GM12878 (cell line): ENCODE measurements around the gene INIP.
"Not testable (repeated sequence)": the region's sequence is repeated elsewhere in the genome, so short reads cannot be mapped to it uniquely, and the experiment has no call there.

Source experiments
- BRCA1 ChIP-seq: IDR thresholded peaks from 2 replicates; pipeline ENCODE4 v1.6.1; 2011; ENCODE audit warnings: low read depth, low read length, improper control_type of control experiment
- CBX3 ChIP-seq: fragments of 200-600 bp; sonication (generic); IDR thresholded peaks from 2 replicates; pipeline ENCODE4 v1.6.1; 2016; ENCODE audit warnings: low read depth, borderline replicate concordance
- EZH2 ChIP-seq: IDR thresholded peaks from 2 replicates; pipeline ENCODE4 v1.6.1; 2012; ENCODE audit warnings: low read depth, mild to moderate bottlenecking, control low read depth, inconsistent platforms, low read length, borderline replicate concordance; ENCODE audit not compliant: control insufficient read depth
- GABPA ChIP-seq: IDR thresholded peaks from 2 replicates; pipeline ENCODE4 v1.6.1; 2014; ENCODE audit warnings: antibody characterized with exemption, low read depth, mild to moderate bottlenecking, inconsistent platforms
- POLR2A ChIP-seq: IDR thresholded peaks from 2 replicates; pipeline ENCODE4 v1.6.1; 2011; ENCODE audit warnings: low read depth, mild to moderate bottlenecking, low read length
- SRF ChIP-seq, 2 experiments: IDR thresholded peaks; 2 replicates each; pipeline ENCODE4 v1.6.1; 2011; ENCODE audit warnings: low read depth in 2 of 2, low read length in 2 of 2, mild to moderate bottlenecking in 1 of 2, moderate library complexity in 1 of 2
- YBX1 ChIP-seq: fragments of 450-650 bp; IDR thresholded peaks from 2 replicates; pipeline ENCODE4 v1.6.1; 2016; ENCODE audit warnings: antibody characterized with exemption
- TF ChIP-seq, protein P1 (sequence below), 3 experiments: IDR thresholded peaks in 2 of 3; conservative IDR thresholded peaks in 1 of 3; 2 replicates each; pipeline ENCODE4 v1.5.1; 2011; ENCODE audit warnings: low read depth in 3 of 3, low read length in 3 of 3, mild to moderate bottlenecking in 3 of 3, control low read depth in 2 of 3, moderate library complexity in 2 of 3, inconsistent platforms in 1 of 3, mixed read lengths in 1 of 3; ENCODE audit not compliant: control insufficient read depth in 2 of 3, insufficient read depth in 1 of 3; ENCODE audit errors: extremely low read depth in 1 of 3
- TF ChIP-seq, protein P2 (sequence below): fragments of 450-650 bp; formaldehyde crosslinking; IDR thresholded peaks from 2 replicates; pipeline ENCODE4 v1.4.0; 2022; ENCODE audit warnings: mild to moderate bottlenecking, moderate library complexity

DNA sequence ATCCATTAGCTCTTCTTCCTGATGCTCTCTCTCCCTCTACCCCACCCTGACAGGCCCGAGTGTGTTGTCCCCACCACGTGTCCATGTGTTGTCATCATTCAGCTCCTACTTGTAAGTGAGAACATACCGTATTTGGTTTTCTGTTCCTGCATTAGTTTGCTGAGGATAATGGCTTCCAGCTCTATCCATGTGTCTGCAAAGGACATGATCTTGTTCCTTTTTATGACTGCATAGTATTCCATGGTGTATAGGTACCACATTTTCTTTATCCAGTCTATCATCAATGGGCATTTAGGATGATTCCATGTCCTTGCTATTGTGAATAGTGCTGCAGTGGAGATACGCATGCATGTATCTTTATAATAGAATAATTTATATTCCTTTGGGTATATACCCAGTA is 44.7 kb downstream of the INIP start:
- TF ChIP-seq, protein P1, sequence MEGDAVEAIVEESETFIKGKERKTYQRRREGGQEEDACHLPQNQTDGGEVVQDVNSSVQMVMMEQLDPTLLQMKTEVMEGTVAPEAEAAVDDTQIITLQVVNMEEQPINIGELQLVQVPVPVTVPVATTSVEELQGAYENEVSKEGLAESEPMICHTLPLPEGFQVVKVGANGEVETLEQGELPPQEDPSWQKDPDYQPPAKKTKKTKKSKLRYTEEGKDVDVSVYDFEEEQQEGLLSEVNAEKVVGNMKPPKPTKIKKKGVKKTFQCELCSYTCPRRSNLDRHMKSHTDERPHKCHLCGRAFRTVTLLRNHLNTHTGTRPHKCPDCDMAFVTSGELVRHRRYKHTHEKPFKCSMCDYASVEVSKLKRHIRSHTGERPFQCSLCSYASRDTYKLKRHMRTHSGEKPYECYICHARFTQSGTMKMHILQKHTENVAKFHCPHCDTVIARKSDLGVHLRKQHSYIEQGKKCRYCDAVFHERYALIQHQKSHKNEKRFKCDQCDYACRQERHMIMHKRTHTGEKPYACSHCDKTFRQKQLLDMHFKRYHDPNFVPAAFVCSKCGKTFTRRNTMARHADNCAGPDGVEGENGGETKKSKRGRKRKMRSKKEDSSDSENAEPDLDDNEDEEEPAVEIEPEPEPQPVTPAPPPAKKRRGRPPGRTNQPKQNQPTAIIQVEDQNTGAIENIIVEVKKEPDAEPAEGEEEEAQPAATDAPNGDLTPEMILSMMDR (IDR thresholded peaks at IDR 0.05 in 2 of 3, conservative IDR thresholded peaks at IDR 0.05 in 1 of 3; ENCODE audit: control insufficient read depth in 2 of 3, extremely low read depth in 1 of 3, insufficient read depth in 1 of 3, low read depth in 3 of 3, low read length in 3 of 3): not testable (repeated sequence)
- not testable (repeated sequence) for TF ChIP-seq YBX1; EZH2; POLR2A; SRF (IDR thresholded peaks at IDR 0.05; ENCODE audit: low read depth in 2 of 2, low read length in 2 of 2); BRCA1; GABPA; CBX3
- TF ChIP-seq, protein P2, sequence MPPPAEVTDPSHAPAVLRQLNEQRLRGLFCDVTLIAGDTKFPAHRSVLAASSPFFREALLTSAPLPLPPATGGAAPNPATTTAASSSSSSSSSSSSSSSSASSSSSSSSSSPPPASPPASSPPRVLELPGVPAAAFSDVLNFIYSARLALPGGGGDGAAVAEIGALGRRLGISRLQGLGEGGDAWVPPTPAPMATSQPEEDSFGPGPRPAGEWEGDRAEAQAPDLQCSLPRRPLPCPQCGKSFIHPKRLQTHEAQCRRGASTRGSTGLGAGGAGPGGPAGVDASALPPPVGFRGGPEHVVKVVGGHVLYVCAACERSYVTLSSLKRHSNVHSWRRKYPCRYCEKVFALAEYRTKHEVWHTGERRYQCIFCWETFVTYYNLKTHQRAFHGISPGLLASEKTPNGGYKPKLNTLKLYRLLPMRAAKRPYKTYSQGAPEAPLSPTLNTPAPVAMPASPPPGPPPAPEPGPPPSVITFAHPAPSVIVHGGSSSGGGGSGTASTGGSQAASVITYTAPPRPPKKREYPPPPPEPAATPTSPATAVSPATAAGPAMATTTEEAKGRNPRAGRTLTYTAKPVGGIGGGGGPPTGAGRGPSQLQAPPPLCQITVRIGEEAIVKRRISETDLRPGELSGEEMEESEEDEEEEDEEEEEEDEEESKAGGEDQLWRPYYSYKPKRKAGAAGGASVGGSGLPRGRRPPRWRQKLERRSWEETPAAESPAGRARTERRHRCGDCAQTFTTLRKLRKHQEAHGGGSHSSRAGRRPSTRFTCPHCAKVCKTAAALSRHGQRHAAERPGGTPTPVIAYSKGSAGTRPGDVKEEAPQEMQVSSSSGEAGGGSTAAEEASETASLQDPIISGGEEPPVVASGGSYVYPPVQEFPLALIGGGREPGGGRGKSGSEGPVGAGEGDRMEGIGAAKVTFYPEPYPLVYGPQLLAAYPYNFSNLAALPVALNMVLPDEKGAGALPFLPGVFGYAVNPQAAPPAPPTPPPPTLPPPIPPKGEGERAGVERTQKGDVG (CRISPR knock-in tag): not testable (repeated sequence)
